Measurements from ENCODE around the gene PRSS56.
A peak's percentile ranks its signal among the peaks of the same experiment; 100 is the strongest.

Gene PRSS56

GRCh38 chr2:232491139-232491780 lies 28.9 kb upstream of the PRSS56 start:
- no peak for DNase-seq (ENCODE audit: low spot score in 2 of 2)
- no peaks in the 10 kb centered on the region for H3K9me3 ChIP-seq
- no peak overlapping the region for H3K4me3 ChIP-seq
- no peaks in the 10 kb centered on the region for H3K4me1 ChIP-seq
- no peaks in the 10 kb centered on the region for H3K36me3 ChIP-seq (replicated peaks)
- peaks cover 25% of the 10 kb centered on the region for H3K27me3 ChIP-seq (ENCODE audit: low read depth)
- in situ Hi-C loops (cut with MboI; ENCODE audit: low sequenced_read_pairs): no loop called here

- no peaks in the 10 kb centered on the region for H3K4me1 ChIP-seq
- no peak for DNase-seq (ENCODE audit: low spot score in 2 of 2)
- in situ Hi-C loops (cut with MboI; ENCODE audit: low sequenced_read_pairs): no loop called here
- no peaks in the 10 kb centered on the region for H3K36me3 ChIP-seq (replicated peaks)
- no peak overlapping the region for H3K4me3 ChIP-seq
- peaks cover 16% of the 10 kb centered on the region for H3K27me3 ChIP-seq (ENCODE audit: low read depth)
- no peaks in the 10 kb centered on the region for H3K9me3 ChIP-seq
These were observed 27.8 kb upstream of the PRSS56 start for GRCh38 chr2:232492236-232492848.

- DNase-seq (ENCODE audit: low spot score in 2 of 2): no peak
- Histone ChIP-seq H3K4me1 (no peaks in the 10 kb centered on the region), H3K27me3 (ENCODE audit: low read depth) (peaks cover 12% of the 10 kb centered on the region), H3K4me3 (no peak overlapping the region), H3K9me3 (no peaks in the 10 kb centered on the region), H3K36me3 (replicated peaks) (no peaks in the 10 kb centered on the region)
- in situ Hi-C loops (cut with MboI; ENCODE audit: low sequenced_read_pairs): no loop called here
These were observed 27.1 kb upstream of the PRSS56 start for GRCh38 chr2:232492963-232493700.

GRCh38 chr2:232493701-232494474 lies 26.3 kb upstream of the PRSS56 start:
- Histone ChIP-seq H3K27me3 (ENCODE audit: low read depth) (peaks cover 4% of the 10 kb centered on the region), H3K9me3 (no peaks in the 10 kb centered on the region), H3K36me3 (replicated peaks) (no peaks in the 10 kb centered on the region), H3K4me3 (no peak overlapping the region), H3K4me1 (no peaks in the 10 kb centered on the region)
- no peak for DNase-seq (ENCODE audit: low spot score in 2 of 2)
- in situ Hi-C loops (cut with MboI; ENCODE audit: low sequenced_read_pairs): no loop called here

GRCh38 chr2:232494542-232494941 lies 25.6 kb upstream of the PRSS56 start:
- no peak for DNase-seq (ENCODE audit: low spot score in 2 of 2)
- no peaks in the 10 kb centered on the region for H3K9me3 ChIP-seq
- H3K36me3 ChIP-seq (replicated peaks): no peaks in the 10 kb centered on the region
- no peaks in the 10 kb centered on the region for H3K4me1 ChIP-seq
- no peaks in the 10 kb centered on the region for H3K27me3 ChIP-seq (ENCODE audit: low read depth)
- in situ Hi-C loops (cut with MboI; ENCODE audit: low sequenced_read_pairs): no loop called here
- H3K4me3 ChIP-seq: no peak overlapping the region

GRCh38 chr2:232495292-232495691 lies 24.9 kb upstream of the PRSS56 start:
- Histone ChIP-seq H3K4me3 (no peak overlapping the region), H3K9me3 (no peaks in the 10 kb centered on the region), H3K27me3 (ENCODE audit: low read depth) (no peaks in the 10 kb centered on the region), H3K4me1 (no peaks in the 10 kb centered on the region), H3K36me3 (replicated peaks) (no peaks in the 10 kb centered on the region)
- no peak for DNase-seq (ENCODE audit: low spot score in 2 of 2)
- in situ Hi-C loops (cut with MboI; ENCODE audit: low sequenced_read_pairs): no loop called here

GRCh38 chr2:232496501-232497270 lies 23.5 kb upstream of the PRSS56 start:
- H3K27me3 ChIP-seq (ENCODE audit: low read depth): no peaks in the 10 kb centered on the region
- no peaks in the 10 kb centered on the region for H3K36me3 ChIP-seq (replicated peaks)
- no peak for DNase-seq (ENCODE audit: low spot score in 2 of 2)
- no peaks in the 10 kb centered on the region for H3K9me3 ChIP-seq
- in situ Hi-C loops (cut with MboI; ENCODE audit: low sequenced_read_pairs): no loop called here
- no peak overlapping the region for H3K4me3 ChIP-seq
- peaks cover 6% of the 10 kb centered on the region; the same call in 1 of the 2 replicates for H3K4me1 ChIP-seq

GRCh38 chr2:232497348-232497747 lies 22.8 kb upstream of the PRSS56 start:
- no peaks in the 10 kb centered on the region for H3K9me3 ChIP-seq
- no peaks in the 10 kb centered on the region for H3K36me3 ChIP-seq (replicated peaks)
- H3K4me3 ChIP-seq: no peak overlapping the region
- no peaks in the 10 kb centered on the region for H3K27me3 ChIP-seq (ENCODE audit: low read depth)
- no peak for DNase-seq (ENCODE audit: low spot score in 2 of 2)
- in situ Hi-C loops (cut with MboI; ENCODE audit: low sequenced_read_pairs): no loop called here
- H3K4me1 ChIP-seq: peaks cover 9% of the 10 kb centered on the region

GRCh38 chr2:232498452-232498851 lies 21.7 kb upstream of the PRSS56 start:
- H3K9me3 ChIP-seq: no peaks in the 10 kb centered on the region
- no peak for DNase-seq (ENCODE audit: low spot score in 2 of 2)
- no peaks in the 10 kb centered on the region for H3K27me3 ChIP-seq (ENCODE audit: low read depth)
- no peak overlapping the region for H3K4me3 ChIP-seq
- H3K36me3 ChIP-seq (replicated peaks): no peaks in the 10 kb centered on the region
- H3K4me1 ChIP-seq: peaks cover 14% of the 10 kb centered on the region
- in situ Hi-C loops (cut with MboI; ENCODE audit: low sequenced_read_pairs): no loop called here

- Histone ChIP-seq H3K9me3 (no peaks in the 10 kb centered on the region), H3K4me1 (peaks cover 14% of the 10 kb centered on the region), H3K4me3 (no peak overlapping the region), H3K27me3 (ENCODE audit: low read depth) (peaks cover 4% of the 10 kb centered on the region; the same call in 1 of the 2 replicates), H3K36me3 (replicated peaks) (no peaks in the 10 kb centered on the region)
- in situ Hi-C loops (cut with MboI; ENCODE audit: low sequenced_read_pairs): no loop called here
- peak; percentile 68 to 80 for DNase-seq (ENCODE audit: low spot score in 2 of 2)
These were observed 18.8 kb upstream of the PRSS56 start for GRCh38 chr2:232501331-232501771.

- no peaks in the 10 kb centered on the region for H3K9me3 ChIP-seq
- peaks cover 14% of the 10 kb centered on the region for H3K4me1 ChIP-seq
- in situ Hi-C loops (cut with MboI; ENCODE audit: low sequenced_read_pairs): no loop called here
- peaks cover 4% of the 10 kb centered on the region; the same call in 1 of the 2 replicates for H3K27me3 ChIP-seq (ENCODE audit: low read depth)
- H3K36me3 ChIP-seq (replicated peaks): no peaks in the 10 kb centered on the region
- no peak overlapping the region for H3K4me3 ChIP-seq
- no peak for DNase-seq (ENCODE audit: low spot score in 2 of 2)
These were observed 18.3 kb upstream of the PRSS56 start for GRCh38 chr2:232501794-232502390.

- Histone ChIP-seq H3K36me3 (replicated peaks) (no peaks in the 10 kb centered on the region), H3K4me1 (peaks cover 14% of the 10 kb centered on the region), H3K27me3 (ENCODE audit: low read depth) (peaks cover 4% of the 10 kb centered on the region; the same call in 1 of the 2 replicates), H3K4me3 (no peak overlapping the region), H3K9me3 (no peaks in the 10 kb centered on the region)
- in situ Hi-C loops (cut with MboI; ENCODE audit: low sequenced_read_pairs): no loop called here
- DNase-seq (ENCODE audit: low spot score in 2 of 2): no peak
These were observed 17.7 kb upstream of the PRSS56 start for GRCh38 chr2:232502511-232502910.
